HG02852 (cell line): ENCODE results near the gene TSC22D2.

Experiments
- ATAC-seq: cut with Tn5 transposase; IDR thresholded peaks from one replicate; pipeline ENCODE4 v1.9.1; 2021; ENCODE audit warnings: mild to moderate bottlenecking, moderate library complexity; ENCODE audit not compliant: unreplicated experiment

The TSC22D2 gene

DNA sequence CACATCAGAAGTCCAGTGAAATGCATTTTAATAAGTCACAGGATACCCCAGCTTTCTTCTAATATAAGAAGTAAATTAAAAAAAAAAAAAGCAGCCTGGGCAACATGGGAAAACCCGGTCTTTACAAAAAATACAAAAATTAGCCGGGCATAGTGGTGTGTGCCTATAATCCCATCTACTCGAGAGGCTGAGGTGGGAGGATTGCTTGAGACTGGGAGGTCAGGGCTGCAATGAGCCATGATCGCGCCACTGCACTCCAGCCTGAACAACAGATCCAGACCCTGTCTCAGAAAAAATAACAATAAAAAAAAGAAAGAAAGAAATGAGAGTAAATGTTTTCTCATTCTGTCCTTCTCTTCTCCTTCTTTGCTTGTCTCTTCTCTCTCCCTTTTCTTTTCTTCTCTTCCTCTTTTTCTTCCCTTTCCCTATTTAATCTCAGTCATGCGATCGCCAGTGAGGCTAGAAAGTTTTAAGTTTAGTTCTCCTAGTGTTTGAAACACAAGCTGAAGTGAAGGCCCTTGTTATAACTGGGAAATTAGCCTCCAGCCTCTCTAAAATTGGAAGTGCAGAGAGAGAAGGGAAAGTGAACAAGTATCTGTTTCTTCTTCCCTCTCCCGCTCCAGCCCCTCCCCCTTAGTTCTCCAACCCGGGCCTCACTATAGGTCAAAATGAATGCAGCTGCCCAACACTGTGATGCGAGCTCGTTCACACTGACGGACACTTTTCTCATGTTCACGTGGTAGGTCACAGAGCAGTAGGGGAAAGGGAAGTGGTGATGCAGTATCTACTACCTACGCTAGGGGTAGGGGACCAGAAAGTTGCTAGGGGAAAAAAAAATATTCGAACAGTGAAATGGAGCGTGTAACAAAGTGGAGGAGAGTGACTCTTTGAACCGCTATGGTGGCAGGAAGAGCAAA is 23.5 kb upstream of the TSC22D2 start:
- ATAC-seq, result peak; percentile 96

DNA sequence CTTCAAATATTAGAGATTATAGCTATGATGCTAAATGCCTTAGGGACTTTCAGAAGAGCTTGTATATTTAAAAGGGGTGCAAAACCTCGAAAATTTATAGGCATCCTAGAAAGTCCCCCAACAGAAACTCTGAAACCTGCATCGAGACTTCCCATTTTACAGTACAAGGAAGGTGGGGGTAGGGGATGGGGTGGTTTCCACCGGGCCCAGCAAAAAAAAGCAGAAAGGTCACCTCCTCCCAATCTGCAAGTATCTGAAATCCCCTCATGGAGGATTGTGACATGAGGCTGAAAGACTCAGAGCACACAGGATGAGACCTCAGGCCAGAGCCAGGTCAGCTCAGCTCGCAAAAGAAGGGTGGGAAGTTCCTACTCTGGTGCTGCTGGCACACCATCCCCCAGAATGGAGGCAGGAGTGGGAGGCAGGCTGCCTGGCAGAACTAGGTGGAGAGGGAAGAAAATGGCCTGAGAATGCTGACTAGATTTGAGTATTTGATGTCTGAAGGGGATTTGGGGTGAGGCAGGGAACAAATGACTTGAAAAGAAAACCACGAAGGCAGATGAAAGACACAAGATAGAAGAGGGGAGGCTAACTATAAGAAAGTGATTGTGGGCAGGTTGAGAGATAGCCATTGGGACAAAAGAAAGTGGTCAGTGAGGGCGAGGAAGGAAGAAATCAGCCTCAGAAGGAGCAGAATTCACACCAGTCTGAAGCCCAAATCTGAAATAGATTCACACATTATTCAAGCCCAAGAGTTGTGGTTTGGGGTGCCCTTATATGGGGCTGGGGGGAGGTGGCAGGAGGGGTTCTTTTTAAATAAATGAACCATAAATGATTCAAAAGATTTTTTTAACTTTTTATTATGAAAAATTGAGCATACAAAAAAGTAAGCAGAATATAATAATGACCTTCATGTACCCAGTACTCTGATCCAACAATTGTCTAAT is 22.5 kb upstream of the TSC22D2 start:
- ATAC-seq, result peak; percentile 39

DNA sequence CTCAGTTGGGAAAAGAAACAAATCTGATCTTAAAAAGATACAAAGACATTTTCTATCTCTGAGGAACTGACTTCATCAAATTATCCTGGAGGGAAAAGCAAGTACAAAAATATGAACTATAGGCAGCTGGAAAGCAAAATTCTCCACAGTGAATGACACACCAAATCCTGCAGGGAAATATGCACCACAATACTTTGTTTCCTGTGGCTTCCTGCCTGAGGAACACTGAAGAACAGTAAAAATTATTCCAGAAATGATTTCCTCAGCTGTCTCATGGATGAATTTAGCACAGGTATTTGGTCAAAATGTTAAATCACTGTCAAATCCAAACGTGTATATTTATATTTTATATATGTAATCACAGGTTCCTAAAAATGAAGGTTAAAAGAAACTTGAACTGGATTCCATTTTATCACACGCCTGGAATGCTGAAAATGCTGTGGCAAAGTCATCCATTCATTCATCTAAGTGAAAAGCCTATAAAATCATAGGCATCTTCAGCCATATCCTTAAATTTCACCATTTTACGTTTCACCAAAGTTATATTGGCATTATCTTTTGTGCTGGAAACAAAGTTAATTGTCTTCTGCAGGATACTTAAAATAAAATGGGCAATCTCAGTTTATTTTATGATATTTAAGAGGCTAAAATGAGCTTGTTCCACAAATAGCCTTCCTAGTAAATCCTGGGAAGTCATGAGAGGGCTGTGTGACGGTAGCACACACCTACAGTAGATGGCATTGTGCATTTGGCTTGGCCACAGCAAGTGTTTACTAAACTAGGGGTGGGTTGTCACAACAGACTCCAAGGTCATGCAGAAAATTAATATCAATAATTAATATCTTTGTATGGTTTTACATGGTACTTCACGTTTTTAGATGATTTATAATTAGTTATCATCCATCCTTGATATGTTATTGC is 19.3 kb upstream of the TSC22D2 start:
- ATAC-seq, result no peak

DNA sequence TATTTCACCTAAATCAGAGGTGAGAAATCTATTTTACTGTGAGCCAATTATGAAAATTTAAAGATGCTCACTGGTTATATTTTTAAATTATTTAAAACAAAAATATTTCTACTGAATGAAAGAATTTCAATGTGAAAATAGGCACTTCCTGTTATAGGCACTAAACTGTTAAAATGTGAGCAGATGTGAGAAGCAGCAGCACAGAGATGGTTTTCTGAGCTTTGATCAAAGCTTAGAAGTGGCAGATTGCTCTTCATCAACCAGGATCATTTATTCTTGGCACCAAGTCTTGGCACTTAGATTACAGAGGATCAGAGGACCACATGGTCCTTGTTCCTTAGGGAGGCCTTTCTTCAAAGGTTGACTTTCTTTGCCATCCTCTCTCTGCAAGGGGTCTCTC is 18.0 kb upstream of the TSC22D2 start:
- no peak for ATAC-seq

GRCh38 chr3:150391161-150391560 is 16.9 kb upstream of the TSC22D2 start:
- no peak for ATAC-seq

DNA sequence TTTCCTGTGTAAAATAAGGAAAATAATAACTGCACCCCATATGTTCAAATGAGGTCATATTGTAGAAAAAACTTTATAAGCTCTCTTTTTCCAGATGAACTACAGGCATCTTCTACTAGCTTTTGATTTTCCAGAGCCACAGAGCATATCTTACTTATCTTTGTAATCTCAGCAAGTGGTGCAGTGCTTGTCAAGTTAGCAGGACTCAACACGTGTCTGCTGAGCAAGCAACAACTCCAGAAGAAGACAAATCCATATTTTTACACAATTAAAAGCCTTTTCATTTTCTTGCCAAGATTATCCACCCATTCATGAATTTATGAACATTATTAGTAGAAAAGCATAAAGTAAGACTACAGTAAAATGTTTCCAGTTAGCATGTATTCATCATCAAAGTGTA is 14.4 kb upstream of the TSC22D2 start:
- no peak for ATAC-seq

DNA sequence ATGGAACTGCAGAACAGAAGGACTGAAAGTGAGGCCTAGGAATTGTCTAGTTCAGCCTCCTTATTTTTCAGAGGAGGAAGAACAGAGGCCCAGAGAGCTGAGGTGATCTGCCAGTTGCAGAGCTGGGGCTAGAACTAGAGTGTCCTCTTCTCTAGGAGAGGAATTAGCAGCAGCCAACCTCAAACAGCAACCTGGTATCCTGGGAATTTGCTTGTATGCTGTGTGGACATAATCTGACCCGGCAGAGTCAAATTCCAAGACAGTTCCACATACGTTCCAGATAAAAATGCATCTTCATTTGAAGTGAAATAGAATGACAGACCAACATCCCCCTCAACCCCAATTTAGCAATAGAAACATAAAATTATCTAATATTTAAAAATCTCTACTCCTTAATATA is 13.5 kb upstream of the TSC22D2 start:
- no peak for ATAC-seq

- ATAC-seq, result no peak
Observed at GRCh38 chr3:150396491-150396890, 11.6 kb upstream of the TSC22D2 start.

DNA sequence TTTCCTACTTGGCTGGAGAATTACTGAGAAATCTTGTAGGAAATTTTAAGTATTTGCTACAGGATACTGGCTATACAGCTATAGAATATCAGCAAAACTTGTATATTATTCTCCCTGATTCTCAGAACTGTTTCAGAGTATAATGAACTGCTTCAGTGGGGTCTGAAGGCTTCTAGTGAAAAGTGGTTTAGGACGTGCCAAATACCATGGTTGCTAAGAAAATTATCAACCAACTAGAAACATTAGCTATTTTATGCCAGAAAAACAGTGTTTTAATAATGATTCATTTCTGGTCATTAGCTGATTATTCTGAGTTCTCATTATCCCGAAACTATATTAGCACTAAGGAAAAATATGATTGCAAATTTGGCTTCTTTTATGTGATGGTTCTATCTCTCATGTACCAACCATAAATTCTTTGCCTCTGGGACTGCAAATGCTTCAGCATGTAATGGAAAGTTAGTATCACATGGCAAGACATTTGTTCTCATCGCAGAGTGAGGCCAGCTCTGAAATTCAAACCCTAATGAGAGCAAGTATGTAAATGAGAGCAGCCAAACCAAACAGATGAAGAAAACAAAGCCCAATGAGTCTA is 11.0 kb upstream of the TSC22D2 start:
- ATAC-seq, result no peak

DNA sequence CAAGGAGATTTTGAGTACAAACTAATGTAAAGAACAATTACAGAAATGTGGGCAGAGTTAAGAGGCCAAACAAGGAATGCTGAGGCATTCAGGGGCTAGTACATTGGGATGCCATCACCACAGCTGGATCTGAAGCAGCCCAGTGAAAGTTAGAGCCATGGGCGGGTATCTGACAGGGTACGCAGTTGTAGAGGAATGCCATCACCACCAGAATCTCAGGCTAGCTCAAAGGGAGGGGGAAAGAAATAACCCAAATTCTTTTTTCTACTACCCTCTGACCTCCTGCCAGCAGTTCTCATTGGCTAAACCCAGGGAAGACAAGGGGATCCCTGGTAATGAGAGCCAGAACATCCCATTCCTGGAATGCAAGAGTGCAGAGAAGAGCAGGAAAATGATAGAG is 9.0 kb upstream of the TSC22D2 start:
- ATAC-seq, result no peak

GRCh38 chr3:150401285-150401684 is 6.8 kb upstream of the TSC22D2 start:
- ATAC-seq, result no peak

DNA sequence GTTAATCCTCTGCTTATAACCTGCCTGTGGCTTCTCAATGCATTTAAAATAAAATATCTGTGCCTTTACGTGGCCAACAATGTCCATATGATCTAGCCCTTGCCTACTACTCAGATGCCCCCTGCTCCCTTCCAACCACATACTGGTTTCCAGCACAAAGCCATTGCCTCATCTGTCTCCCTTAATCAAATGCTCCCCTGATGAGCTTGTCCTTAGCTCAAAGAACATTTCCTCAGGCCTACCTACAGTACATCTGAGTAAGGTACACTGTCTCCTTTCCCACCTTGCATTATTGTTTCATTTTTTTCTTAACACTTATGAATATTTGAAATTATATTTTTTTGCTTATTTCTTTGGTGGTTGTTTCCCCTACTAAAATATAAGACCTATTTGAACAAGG is 5.9 kb upstream of the TSC22D2 start:
- ATAC-seq, result no peak

- ATAC-seq, result no peak
Observed at GRCh38 chr3:150404023-150404422, 4.1 kb upstream of the TSC22D2 start.

DNA sequence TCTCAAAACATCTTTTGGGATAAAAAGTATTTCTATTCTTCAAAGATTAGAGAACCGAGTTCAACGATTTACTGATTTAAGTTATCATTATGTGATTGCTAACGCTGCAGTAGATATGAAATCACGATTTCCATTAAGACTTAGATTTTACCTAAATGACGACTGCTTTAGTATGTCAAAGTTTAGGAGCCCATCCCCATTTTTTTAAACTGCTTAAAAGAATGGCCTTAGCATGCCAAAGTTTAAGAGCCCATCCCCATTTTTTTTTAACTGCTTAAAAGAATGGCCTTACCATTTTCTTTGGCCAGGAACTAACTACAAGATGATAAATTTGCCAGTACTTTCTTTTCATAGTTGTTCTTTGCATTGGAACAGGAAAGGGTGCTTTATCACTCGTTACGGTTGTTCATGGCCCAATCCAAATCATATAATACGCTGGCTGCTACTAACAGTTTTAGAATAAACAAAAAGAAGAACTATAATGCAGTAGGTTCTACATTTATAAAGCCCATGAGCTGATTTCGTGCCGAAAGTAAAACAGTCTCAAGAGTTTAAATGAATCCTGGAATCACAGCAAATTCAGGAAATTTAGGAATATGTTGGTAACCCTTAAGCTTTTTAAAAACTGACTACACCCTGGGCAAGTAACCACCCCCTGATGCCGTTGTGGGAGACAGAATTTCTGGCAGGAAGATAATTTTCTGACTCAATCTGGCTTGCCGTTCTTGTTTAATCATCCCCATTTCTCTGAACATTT is 869 bp upstream of the TSC22D2 start:
- ATAC-seq, result no peak

GRCh38 chr3:150407808-150408220 is 284 bp upstream of the TSC22D2 start:
- peak; percentile 4 for ATAC-seq

- ATAC-seq, result no peak
Observed at GRCh38 chr3:150409125-150409511, 1.0 kb downstream of the TSC22D2 start.

DNA sequence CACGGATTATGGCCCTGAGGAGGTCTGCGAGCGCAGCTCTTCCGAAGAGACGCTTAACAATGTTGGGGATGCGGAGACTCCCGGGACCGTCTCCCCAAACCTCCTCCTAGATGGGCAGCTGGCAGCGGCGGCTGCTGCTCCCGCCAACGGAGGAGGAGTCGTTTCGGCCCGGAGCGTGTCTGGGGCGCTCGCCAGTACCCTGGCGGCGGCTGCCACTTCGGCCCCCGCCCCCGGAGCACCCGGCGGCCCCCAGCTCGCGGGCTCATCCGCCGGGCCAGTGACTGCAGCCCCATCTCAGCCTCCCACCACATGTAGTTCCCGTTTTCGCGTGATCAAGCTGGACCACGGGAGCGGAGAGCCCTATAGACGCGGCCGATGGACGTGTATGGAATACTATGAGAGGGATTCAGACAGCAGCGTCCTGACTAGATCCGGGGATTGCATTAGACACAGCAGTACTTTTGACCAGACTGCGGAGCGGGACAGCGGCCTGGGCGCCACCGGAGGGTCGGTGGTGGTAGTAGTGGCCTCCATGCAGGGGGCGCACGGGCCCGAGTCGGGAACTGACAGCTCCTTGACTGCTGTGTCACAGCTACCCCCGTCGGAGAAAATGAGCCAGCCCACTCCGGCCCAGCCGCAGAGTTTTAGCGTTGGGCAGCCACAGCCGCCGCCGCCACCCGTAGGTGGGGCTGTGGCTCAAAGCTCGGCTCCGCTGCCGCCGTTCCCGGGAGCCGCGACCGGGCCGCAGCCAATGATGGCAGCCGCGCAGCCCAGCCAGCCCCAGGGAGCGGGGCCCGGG is 1.6 kb downstream of the TSC22D2 start:
- ATAC-seq, result peak; percentile 31

- ATAC-seq, result no peak
Observed at GRCh38 chr3:150410311-150411105, 2.4 kb downstream of the TSC22D2 start.
